ENCODE results near the gene CDKN2AIP. TPM values are rescaled to one million over a fixed set of nuclear protein-coding genes. Genes with fewer than 3 reads are reported as not detected.

CDKN2AIP gene
- total RNA-seq, 1 experiment from 2014 or later: 6.4 TPM

DNA sequence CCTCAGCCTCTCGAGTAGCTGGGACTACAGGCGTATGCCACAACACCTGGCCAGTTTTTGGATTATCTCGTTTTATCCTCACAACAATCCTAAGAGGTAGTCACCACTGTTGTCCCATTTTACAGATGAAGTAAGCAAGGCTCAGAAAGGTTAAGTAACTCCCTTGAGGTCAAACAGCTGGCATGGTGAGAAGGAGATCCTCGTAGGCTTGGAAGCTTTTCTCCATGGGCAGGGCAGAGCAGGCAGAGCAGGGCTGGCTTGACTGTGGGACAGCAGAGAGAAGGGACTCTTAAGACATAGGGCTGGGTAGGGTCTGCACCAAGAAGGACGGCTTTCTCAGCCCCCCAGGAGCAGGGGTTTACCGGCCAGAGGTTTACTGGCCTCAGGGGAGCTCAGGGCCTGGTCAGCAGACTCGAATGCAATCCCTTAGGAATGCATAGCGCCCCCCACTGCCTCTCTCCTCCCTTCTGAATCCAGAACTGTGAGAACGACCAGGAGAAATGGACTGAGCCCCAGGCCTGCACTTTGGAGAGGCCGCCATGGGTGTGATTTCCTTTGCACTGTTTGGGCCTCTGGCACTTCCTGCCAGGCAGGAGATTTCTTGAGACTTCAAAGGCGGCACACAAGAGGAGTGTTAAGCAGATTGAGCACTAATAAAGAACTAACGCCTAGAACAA, 14.0 kb upstream of the CDKN2AIP start:
- ChIA-PET POLR2A (no interaction called here), RAD21 (ENCODE audit: low non-redundant PET in 1 of 2, low total read pairs in 2 of 2, uncharacterized antibody in 2 of 2, unreplicated experiment in 2 of 2) (no interaction called here), CTCF (no interaction called here)
- TF ChIP-seq, protein P1, sequence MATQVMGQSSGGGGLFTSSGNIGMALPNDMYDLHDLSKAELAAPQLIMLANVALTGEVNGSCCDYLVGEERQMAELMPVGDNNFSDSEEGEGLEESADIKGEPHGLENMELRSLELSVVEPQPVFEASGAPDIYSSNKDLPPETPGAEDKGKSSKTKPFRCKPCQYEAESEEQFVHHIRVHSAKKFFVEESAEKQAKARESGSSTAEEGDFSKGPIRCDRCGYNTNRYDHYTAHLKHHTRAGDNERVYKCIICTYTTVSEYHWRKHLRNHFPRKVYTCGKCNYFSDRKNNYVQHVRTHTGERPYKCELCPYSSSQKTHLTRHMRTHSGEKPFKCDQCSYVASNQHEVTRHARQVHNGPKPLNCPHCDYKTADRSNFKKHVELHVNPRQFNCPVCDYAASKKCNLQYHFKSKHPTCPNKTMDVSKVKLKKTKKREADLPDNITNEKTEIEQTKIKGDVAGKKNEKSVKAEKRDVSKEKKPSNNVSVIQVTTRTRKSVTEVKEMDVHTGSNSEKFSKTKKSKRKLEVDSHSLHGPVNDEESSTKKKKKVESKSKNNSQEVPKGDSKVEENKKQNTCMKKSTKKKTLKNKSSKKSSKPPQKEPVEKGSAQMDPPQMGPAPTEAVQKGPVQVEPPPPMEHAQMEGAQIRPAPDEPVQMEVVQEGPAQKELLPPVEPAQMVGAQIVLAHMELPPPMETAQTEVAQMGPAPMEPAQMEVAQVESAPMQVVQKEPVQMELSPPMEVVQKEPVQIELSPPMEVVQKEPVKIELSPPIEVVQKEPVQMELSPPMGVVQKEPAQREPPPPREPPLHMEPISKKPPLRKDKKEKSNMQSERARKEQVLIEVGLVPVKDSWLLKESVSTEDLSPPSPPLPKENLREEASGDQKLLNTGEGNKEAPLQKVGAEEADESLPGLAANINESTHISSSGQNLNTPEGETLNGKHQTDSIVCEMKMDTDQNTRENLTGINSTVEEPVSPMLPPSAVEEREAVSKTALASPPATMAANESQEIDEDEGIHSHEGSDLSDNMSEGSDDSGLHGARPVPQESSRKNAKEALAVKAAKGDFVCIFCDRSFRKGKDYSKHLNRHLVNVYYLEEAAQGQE (IDR thresholded peaks at IDR 0.05; ENCODE audit: low read depth): no peak
- TF ChIP-seq POLR2A (IDR thresholded peaks at IDR 0.05; ENCODE audit: borderline replicate concordance, extremely low read depth, insufficient read depth, insufficient read length): no peak
- TF ChIP-seq EGR1 (IDR thresholded peaks at IDR 0.05; ENCODE audit: low read depth): no peak
- TF ChIP-seq CEBPB (IDR thresholded peaks at IDR 0.05; ENCODE audit: low read depth): no peak
- Histone ChIP-seq H4K20me1 (ENCODE audit: insufficient read depth) (no peaks in the 10 kb centered on the region), H3K27ac (ENCODE audit: low read depth, low read length) (no peak overlapping the region), H3K79me2 (ENCODE audit: insufficient read depth, low read length) (no peaks in the 10 kb centered on the region), H3K27me3 (ENCODE audit: insufficient read depth, low read length) (no peaks in the 10 kb centered on the region), H2AFZ (ENCODE audit: low read depth, low read length, poor library complexity, severe bottlenecking) (no peak overlapping the region), H3K9me2 (ENCODE audit: insufficient read depth) (no peaks in the 10 kb centered on the region), H3K4me3 (replicated peaks in 1 of 2; ENCODE audit: low read depth in 1 of 2, low read length in 2 of 2) (no peak overlapping the region), H3K9me3 (ENCODE audit: control insufficient read depth in 1 of 2, insufficient read depth in 1 of 2, low read depth in 1 of 2, low read length in 2 of 2) (no peaks in the 10 kb centered on the region), H3K9ac (ENCODE audit: low read length) (no peak overlapping the region), H3K4me2 (ENCODE audit: low read length) (no peak overlapping the region), H3K36me3 (ENCODE audit: control insufficient read depth in 1 of 2, insufficient read depth in 2 of 2, low read length in 2 of 2) (no peaks in the 10 kb centered on the region), H3K4me1 (ENCODE audit: control insufficient read depth in 1 of 2, insufficient read depth in 2 of 2, low read length in 2 of 2) (no peaks in the 10 kb centered on the region)
- BruUV-seq (replicated peaks): no TSS peak
- ATAC-seq (no peak), DNase-seq (ENCODE audit: low read depth, low spot score) (no peak)
- intact Hi-C loops (cut with micrococcal nuclease): no loop called here

DNA sequence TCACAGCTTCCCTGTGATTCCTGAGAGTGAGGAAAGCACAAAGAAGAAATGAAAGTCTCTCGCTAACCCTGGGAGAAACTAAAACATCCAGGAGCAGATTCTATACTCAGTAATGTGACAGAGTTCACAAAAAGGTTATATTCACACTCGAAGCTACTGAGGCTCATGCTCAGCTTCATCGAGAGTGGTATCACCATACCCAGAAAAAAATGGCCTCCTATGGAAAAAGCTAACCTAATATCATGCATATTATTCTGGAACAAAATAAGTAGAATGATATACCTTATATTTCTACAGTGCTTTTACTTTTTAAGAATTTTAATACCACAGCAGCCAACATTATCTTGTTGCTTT, 13.5 kb upstream of the CDKN2AIP start:
- no peaks in the 10 kb centered on the region for H3K79me2 ChIP-seq (ENCODE audit: insufficient read depth, low read length)
- no peaks in the 10 kb centered on the region for H3K27me3 ChIP-seq (ENCODE audit: insufficient read depth, low read length)
- H3K4me1 ChIP-seq (ENCODE audit: control insufficient read depth in 1 of 2, insufficient read depth in 2 of 2, low read length in 2 of 2): no peaks in the 10 kb centered on the region
- POLR2A ChIA-PET: no interaction called here
- RAD21 ChIA-PET (ENCODE audit: low non-redundant PET in 1 of 2, low total read pairs in 2 of 2, uncharacterized antibody in 2 of 2, unreplicated experiment in 2 of 2): no interaction called here
- TF ChIP-seq ZFX (IDR thresholded peaks at IDR 0.05) (no peak), ELF1 (IDR thresholded peaks at IDR 0.05; ENCODE audit: borderline replicate concordance, low read depth) (no peak), CEBPB (IDR thresholded peaks at IDR 0.05; ENCODE audit: low read depth) (no peak), JUND (IDR thresholded peaks at IDR 0.05) (no peak), EGR1 (IDR thresholded peaks at IDR 0.05; ENCODE audit: low read depth) (no peak), SRF (IDR thresholded peaks at IDR 0.05; ENCODE audit: low read depth) (no peak), CBX3 (IDR thresholded peaks at IDR 0.05; ENCODE audit: low read depth) (no peak)
- TF ChIP-seq, protein P2, sequence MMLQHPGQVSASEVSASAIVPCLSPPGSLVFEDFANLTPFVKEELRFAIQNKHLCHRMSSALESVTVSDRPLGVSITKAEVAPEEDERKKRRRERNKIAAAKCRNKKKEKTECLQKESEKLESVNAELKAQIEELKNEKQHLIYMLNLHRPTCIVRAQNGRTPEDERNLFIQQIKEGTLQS (IDR thresholded peaks at IDR 0.05): no peak
- TF ChIP-seq, protein P1 (IDR thresholded peaks at IDR 0.05; ENCODE audit: low read depth): no peak
- CTCF ChIA-PET: no interaction called here
- H3K27ac ChIP-seq (ENCODE audit: low read depth, low read length): no peak overlapping the region
- no peak for DNase-seq (ENCODE audit: low read depth, low spot score)
- no TSS peak for BruUV-seq (replicated peaks)
- H3K9me3 ChIP-seq (ENCODE audit: control insufficient read depth in 1 of 2, insufficient read depth in 1 of 2, low read depth in 1 of 2, low read length in 2 of 2): no peaks in the 10 kb centered on the region
- no peak overlapping the region for H3K4me2 ChIP-seq (ENCODE audit: low read length)
- no peaks in the 10 kb centered on the region for H3K36me3 ChIP-seq (ENCODE audit: control insufficient read depth in 1 of 2, insufficient read depth in 2 of 2, low read length in 2 of 2)
- no peaks in the 10 kb centered on the region for H3K9me2 ChIP-seq (ENCODE audit: insufficient read depth)
- H2AFZ ChIP-seq (ENCODE audit: low read depth, low read length, poor library complexity, severe bottlenecking): no peak overlapping the region
- no peaks in the 10 kb centered on the region for H4K20me1 ChIP-seq (ENCODE audit: insufficient read depth)
- H3K4me3 ChIP-seq (replicated peaks in 1 of 2; ENCODE audit: low read depth in 1 of 2, low read length in 2 of 2): no peak overlapping the region
- no peak for ATAC-seq
- no peak overlapping the region for H3K9ac ChIP-seq (ENCODE audit: low read length)
- intact Hi-C loops (cut with micrococcal nuclease): no loop called here
